ENCODE results near the gene ECEL1.
A peak's percentile ranks its signal among the peaks of the same experiment; 100 is the strongest.

The ECEL1 gene

DNA sequence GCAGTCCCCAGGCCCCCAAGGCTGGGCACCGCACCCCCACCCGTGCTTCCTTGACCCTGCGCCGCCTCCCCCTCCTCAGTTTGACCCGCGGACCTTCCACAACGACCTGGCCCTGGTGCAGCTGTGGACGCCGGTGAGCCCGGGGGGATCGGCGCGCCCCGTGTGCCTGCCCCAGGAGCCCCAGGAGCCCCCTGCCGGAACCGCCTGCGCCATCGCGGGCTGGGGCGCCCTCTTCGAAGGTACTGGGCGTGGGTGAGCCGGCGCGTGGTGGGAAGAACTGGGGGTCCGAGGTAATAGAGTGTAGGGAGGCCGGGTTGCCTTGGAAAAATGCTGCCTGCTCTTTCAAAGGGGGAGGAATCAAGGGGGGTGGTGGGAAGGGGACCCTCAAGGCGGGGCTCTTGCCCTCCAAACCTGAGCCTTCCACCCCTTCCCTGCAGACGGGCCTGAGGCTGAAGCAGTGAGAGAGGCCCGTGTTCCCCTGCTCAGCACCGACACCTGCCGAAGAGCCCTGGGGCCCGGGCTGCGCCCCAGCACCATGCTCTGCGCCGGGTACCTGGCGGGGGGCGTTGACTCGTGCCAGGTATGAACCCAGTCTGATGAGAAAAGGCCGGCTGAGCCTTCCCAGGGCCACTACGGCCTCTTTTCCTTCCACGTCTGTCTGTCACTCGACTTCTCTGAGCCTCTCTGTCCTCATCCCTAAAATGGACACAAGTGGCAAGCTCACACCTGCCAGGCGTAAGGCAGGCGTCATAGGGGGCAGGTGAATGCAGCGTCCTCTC lies 35.2 kb upstream of the ECEL1 start:
- DNase-seq = no peak

DNA sequence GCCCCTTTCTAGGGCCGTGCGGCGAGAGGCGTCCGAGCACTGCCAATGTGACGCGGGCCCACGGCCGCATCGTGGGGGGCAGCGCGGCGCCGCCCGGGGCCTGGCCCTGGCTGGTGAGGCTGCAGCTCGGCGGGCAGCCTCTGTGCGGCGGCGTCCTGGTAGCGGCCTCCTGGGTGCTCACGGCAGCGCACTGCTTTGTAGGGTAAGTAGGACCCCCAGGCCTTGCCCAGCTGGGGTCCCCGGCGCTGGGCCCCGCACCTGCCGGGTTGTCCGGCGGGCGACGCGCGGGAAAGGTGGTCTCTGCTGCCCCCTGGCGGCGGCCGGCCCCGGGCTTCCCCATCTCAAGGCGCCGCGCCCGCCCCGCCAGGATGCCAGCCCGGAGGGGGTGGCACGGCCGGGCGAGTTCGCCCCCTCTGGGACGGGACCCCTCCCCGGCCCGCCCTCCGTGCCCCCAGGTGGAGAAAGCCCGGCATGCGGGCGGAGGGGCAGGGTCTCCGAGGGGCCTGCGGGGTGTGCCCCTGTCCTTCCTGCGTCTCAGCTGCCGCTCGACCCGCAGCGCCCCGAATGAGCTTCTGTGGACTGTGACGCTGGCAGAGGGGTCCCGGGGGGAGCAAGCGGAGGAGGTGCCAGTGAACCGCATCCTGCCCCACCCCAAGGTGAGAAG lies 34.5 kb upstream of the ECEL1 start:
- DNase-seq = peak in 33 of 56 donors; percentile 7 to 75 (median 31)

DNA sequence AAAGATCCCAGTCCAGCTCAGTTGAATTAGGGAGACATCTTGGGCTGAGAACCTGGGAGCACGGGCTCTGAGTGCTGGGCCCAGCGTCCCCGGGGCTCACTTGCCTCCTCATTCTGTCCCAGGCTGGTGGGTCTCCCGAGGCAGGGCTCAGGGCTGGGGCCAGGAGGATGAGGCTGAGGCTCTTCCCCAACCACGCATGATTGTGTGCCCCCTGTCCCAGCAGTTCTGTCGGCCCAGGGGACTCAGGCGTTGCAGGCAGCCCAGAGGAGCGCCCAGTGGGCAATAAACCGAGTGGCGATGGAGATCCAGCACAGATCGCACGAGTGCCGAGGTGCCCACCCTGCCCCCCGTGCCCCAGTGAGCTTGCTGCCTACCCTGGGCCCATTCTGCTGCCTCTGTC lies 33.5 kb upstream of the ECEL1 start:
- DNase-seq = no peak

DNA sequence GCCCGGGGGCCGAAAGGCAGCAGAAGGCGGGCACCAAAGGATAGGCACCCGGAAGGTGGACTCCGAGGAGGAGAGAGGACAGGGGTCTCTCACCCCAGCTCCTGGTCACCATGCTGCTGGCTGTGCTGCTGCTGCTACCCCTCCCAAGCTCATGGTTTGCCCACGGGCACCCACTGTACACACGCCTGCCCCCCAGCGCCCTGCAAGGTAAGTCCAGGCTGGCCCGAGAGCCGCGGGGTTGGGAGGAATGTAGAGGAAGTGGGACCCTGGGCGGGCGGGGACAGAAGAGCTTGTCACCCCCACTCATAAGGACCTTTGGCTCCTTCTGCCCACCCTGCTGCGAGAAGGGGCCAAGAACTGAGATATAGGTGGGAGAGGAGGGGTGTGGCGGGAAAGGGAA lies 32.9 kb upstream of the ECEL1 start:
- no peak for DNase-seq

DNA sequence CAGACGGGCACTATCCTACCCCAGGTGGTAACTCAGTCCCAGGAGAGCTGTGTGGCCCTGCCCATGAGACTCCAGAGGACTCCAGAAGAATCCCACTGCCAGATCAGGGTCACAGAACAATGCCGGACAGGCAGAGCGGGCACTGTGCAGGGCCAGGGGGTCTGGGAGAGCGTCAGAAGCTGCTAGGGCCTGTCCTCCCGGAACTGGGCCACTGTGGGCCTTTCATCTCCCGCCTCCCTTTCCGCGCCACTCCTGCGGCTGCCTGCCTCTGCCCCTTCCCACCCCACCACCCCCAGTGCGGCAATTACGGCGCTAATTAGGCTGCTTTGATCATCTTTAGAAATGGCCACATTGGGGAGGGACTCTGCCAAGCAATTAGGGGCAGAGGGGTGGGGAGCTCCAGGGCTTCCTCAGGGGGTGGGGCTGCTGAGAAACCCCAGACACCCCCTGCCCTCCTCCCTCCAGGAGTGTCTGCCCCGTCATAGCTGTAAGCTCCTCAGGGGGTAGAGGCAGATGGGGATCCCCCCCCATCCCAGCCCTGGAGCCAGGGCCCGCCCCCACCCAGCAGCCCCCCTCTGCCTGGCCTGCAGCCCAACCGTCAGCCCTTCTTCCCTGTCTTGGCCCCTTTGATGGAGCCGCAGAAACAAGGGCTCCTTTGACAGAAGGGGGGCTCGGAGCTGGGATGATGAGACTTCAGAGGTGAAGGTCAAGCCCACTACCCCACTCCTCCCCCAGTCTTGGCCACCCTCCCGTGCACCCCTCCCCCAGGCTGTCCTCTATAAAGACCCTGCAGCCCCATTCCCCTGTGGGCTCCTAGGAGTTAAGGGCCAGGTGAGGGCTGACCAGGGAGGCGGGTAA lies 32.2 kb upstream of the ECEL1 start, which contains the start of gene PRSS56:
Gene PRSS56, plus strand, starts transcription at position 808 of the 858 bp plus-strand sequence. CDS start 211 bp downstream, outside the sequence.
- no peak for DNase-seq

DNA sequence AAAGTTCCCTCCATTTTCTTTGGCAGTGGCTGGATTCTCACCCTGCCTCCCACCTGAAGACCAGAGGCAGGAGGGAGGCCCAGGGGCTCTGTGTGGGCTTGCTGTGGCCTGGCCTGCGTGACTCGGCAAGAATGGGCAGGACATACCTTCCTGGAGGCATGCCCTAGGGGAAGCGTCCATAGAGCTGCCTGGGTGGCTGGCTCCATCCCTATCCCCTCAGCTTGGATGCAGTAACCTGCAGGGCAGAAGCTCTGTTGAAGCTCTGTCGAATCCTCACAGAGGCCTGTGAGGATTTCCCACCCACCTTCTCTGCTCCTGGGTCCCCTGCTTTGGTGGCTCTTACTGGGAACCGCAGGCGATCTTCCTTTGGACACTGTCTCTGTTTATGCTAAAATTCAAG lies 31.2 kb upstream of the ECEL1 start:
- no peak for DNase-seq

DNA sequence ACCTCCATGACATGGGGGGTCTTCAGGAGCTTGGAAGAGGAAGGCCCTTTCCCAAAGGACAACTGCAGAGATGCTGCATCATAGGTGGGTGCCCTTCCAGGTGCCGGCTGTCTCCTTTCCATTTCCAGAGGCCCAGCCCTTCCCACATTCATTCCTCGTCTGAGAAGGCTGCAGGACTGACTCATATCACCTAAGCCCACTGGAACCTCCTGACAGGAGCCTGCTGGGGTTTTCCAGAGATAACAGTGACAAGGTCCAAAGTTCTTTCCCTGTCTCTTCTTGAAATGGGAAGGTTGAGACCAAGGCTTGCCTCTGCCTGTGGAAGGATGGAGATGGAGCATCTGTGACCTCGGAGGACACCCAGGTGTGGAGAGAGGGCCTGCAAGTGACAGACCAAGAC lies 28.9 kb upstream of the ECEL1 start:
- DNase-seq = no peak

DNA sequence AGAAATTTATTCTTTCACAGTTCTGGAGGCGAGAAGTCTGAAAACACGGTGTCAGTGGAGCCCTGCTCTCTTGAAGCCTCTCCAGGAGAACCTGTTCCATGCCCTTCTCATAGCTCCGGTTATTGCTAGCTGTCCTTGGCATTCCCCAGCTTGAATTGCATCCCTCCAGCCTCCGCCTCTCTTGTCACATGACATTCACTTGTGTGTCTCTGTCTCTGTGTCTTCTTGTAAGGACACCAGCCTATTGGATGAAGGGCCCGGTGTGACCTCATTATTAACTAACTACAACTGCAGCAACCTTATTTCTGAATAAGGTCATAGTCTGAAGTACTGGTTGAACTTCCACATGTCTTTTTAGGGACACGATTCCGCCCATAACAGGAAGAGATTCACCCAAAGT lies 28.0 kb upstream of the ECEL1 start:
- DNase-seq = no peak

DNA sequence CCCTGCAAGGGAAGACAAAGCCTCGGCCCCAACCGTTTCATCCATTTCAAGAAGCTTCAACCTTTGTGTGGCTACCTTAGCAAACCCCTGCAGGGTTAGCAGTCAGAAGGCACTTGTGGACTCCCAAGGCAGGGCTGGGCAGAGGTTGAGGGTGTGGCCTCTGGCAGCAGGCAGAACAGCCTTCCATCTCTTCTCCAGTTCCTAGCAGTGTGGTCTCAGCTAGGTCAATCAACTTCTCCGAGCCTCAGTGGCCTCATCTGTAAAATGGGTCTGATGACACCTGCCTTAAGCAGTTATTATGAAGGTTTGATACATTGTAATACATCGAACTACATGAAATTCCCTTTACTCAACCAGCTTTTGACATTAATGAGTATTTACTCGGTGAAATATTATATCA lies 25.7 kb upstream of the ECEL1 start:
- DNase-seq = no peak

DNA sequence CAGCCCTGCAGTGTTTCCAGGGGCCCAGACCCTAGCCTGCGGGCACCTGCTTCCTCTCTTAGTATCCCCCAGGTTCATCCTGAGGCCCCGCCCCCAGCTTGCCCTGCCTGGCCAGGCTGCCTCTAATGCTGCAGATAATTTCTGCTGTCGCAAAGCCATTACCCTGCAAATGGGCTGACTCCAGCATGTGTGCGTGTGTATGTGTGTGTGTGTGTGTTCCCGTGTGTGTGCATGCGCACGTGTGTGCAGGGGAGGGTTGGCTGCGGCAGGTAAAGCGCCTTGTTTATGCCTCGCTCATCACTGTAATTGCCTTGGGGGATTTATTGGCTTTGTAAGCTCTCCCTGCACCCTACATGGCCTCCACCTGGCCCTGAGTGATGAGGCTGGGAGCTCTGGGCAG lies 25.0 kb upstream of the ECEL1 start:
- DNase-seq = no peak

DNA sequence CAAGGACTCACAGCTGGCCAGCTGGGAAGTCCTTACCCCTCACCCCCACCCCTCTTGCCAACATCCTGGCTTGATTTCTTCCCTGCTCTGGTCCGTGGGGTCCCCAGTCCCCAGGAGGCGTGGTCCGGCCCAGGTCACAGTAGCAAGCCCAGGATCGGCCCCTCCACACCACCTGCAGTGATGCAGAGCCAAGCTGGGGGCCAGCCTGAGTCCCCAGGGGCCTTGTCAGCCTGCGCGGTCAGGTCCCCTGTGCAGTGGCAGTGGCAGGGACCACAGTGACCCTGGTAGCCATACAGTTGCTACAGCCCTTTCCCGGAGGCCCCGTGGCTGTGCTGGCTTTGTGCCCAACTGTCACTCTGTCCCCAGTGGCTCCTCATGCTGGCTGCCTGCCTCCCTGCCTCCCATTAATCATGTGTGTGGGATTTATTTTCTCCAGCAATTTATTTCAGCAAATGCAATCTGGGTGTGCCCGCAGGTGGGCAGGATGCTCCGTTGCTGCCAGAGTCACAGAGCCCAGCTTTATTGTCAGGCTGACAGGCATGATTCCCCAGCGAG lies 23.8 kb upstream of the ECEL1 start:
- peak in 15 of 56 donors; percentile 7 to 58 (median 23) for DNase-seq

DNA sequence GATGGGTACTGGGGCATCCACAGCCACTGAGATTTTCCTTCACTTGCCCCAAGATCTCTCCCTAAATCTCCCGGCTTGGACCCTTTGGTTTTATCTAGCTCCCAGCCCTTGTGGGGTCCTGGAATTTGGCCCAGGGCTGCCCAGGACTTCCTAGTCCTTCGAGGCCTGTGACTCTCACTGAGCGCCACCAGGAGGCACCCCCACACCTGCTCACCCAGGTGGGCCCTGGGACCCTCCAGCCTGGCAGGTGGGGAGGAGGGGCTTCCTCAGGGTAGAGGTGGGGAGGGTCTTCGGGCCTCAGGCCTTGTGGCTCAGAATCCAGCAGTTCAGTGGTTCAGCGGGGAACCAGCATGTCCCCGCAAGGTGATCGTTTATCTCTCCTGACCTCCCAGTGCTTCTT lies 20.6 kb upstream of the ECEL1 start:
- no peak for DNase-seq

DNA sequence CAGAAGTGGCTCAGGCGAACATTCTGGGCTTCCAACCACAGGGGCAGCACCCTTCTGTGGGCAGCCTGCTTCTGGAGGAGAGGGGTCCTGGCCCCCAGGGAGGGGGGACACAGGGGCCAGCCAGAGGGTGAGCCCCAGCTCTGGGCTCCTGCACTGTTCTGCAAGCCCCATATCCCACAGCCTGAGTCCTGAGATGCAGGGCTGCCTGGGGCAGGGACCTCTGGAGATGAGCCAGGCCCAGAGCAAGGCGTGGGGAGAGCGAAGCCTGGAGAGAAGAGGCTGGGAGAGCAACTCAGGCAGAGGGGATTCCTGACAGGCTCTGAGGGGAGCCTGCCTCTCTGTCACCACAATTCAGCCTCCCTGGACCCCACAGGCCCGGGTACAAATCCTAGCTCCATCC lies 19.1 kb upstream of the ECEL1 start:
- DNase-seq = no peak

DNA sequence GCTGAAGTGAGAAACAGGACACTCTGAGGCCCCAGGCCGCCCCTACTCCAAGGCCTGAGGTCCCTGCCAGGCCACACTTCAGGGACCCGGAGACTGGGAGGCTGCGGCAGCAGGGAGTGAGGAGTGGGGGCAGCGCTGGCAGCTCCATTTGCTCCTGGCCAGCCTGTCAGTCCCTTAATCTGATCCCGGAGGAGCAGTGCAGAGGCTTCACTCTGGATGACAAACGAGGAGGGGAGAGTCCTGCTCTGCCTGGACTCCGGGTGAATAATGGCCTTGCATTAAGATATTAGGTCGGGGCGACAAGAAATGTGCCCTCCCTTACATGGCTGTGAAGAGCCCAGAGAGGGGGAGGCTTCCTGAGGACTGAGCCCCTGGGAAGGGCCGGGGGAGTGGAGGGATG lies 18.2 kb upstream of the ECEL1 start:
- DNase-seq = no peak

DNA sequence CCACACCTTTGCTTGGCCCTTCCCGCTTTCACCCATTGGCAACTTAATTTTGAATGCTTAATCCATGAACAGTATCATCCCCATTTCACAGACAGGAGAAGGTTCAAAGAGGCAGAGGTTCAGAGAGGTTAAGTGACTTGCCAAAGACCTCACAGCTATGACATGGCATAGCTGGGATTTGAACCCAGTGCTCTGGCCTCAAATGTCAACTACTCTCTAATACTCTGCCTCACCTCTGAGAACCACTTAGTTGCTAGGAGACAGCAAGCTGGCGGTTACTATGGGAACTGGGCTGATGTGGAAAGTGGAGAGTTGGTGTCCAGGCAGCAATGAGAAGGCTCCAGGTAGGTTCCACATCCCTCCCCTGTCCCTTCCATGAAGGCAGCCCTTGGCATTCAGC lies 16.8 kb upstream of the ECEL1 start:
- peak in 4 of 56 donors; percentile 3 to 14 (median 11) for DNase-seq

DNA sequence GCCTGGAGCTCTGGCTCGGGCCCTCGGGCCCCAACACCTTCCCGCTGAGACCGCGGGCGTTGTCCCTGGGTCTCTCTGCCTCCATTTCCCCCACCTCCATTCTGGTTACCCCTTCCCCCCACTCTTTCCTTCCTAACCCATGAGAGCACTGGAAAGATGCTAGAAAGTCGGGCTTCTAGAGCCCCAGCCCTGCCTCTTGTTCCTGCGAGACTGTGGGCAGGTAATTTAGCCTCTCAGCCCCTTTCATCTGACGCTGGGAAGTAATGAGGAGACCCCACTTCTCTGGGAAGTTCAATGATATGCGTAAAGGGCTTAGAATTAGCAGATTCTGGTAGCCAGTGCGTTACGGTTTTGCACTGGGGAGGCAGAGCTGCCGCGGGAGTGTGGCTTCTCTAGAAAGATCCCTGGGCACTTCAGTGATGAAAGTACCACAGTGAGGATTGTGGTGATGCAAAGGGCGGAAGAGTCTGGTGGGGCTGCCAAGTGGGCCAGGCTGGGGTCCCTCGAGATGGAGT lies 16.2 kb upstream of the ECEL1 start:
- DNase-seq = no peak

DNA sequence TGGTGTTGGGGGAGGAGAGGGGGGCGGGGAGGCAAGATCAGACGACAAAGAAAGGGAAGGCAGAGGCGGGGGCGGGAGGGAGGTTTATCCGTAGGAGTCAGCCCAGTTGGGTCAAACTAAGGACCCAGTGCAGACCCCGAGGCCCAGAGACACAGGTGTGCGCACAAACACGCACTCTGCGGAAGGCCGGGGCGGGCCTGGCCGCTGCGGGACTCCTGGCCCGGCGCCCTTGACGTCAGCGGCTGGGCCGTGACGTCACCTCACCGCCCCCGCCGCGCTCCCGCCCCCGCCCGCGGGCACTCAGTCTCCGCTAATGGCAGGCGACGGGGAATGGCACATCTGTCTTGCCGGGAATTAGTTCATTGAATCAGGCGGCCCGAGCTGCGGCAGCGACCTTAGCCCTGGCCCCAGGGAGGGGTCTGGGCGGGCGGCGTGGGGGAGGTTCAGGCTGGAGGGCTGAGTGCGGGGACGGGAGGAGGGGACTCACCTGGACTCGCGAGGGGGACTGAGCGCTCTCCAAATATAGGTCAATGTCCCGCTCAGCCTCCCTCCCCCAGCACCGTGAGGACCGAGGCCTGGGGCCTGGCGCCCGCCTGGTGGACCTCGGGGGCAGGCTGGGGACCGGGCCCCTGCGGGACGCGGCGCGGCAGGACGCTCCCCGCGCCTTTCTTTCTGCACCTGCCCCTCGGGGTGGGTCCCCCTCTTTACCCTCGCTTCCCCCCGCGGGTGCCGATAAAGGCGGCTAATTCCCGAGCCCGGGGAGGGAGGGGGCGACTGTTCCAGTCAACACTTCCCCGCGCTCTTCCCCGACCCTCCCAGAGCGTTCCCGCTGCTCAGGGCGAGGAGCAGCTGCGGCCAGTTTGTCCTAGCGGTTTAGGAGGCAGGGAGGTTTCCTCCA lies 15.5 kb upstream of the ECEL1 start:
- DNase-seq = peak in 29 of 56 donors; percentile 6 to 81 (median 38)

DNA sequence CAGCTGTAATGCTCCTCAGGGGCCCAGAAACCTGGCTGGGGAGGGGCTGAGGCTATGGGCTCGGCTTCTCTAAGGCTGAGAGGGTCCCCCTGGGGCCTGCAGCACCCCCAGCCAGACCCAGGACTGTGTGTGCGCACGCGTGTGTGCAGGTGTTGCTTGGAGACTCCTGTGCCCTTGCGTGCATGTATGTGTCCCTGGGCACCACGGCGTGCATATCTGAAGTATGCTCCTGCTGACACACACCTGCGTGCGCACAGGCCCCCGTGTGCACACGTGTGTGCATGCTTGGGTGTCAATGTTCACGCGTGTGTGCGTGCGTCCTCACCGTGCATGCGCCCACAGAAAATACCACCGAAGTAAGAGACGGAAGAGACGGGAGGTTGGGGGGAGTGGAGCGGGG lies 14.9 kb upstream of the ECEL1 start:
- DNase-seq = peak in 3 of 56 donors; percentile 28 to 72 (median 41)

DNA sequence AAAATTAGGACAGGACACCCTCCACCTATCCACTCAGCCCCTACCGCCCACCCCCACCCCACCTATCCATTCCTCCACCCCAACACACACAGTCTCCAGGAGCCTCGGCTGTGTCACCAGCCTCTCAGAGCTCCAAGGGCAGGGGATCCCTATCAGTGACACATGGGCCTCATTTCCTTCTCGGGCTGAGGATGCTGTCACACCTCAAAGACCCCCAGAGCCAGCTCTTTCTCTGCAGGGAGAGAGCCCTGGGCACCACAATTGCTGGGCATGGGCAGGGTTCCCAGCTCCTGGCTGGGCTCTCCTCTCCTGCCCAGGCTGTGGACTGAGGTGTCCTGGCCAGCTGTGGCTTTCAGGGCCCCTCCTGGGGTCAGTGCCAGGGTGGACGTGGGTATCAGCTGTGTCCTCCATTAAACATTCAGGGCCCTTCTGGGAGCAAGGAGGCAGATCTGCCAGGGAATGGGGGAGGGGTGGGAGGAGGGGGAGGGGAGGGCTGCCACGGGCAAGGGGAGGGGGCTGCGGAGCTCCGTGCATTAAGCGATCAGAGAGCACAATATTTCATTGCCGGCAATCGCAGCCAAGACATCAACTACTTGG lies 14.3 kb upstream of the ECEL1 start:
- DNase-seq = peak in 3 of 56 donors; percentile 3 to 16 (median 9)

DNA sequence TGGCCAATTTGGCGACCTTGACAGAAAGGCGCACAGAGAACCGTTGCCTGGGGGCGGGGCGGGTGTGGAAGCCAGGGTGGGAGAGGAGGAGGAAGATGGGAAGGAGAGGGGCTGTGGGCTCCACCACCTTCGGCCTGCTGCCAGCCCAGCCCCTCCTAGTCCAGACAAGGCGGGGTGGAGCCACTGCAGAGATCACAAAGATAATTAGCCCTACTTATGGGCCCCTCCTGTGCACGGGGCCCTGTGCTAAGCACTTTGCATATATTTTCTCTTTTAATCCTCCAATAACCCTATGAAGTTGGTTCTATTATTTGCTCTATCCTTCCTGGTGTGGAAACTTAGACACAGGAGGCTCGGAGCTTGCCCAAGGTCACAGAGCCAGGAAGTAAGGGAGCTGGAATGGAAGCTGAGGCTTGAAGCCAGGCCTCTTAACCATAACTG lies 13.7 kb upstream of the ECEL1 start:
- no peak for DNase-seq
